Measurements from ENCODE around the gene GPX8.

The GPX8 gene

GRCh38 chr5:55180016-55180415 is 20.0 kb downstream of the GPX8 start:
- H3K9me2 ChIP-seq (replicated peaks; ENCODE audit: control insufficient read depth, low read length), result no peaks in the 10 kb centered on the region
- no peaks in the 10 kb centered on the region for H3K9me3 ChIP-seq (ENCODE audit: control insufficient read depth, insufficient read depth, low read length)
- no peak overlapping the region for H3K4me2 ChIP-seq (ENCODE audit: low read length)
- peaks cover 54% of the 10 kb centered on the region for H3K27me3 ChIP-seq (ENCODE audit: control insufficient read depth, low read length)
- H3K4me1 ChIP-seq (ENCODE audit: control insufficient read depth, low read length), result peaks cover 15% of the 10 kb centered on the region
- H3K4me3 ChIP-seq (ENCODE audit: low read length), result no peak overlapping the region
- TF ChIP-seq EZH2phosphoT487 (IDR thresholded peaks at IDR 0.05; ENCODE audit: borderline replicate concordance, low read length) (no peak), CTCF (IDR thresholded peaks at IDR 0.05; ENCODE audit: low read depth, low read length, poor library complexity, severe bottlenecking) (no peak)
- no peak overlapping the region for H3K27ac ChIP-seq (ENCODE audit: low read depth, low read length)
- no peaks in the 10 kb centered on the region for H3F3A ChIP-seq (ENCODE audit: control insufficient read depth, insufficient read depth)
- no peaks in the 10 kb centered on the region for H3K79me2 ChIP-seq (ENCODE audit: control insufficient read depth, low read length)
- H4K20me1 ChIP-seq (ENCODE audit: control insufficient read depth, insufficient read depth, low read depth, low read length), result no peaks in the 10 kb centered on the region
- H3K36me3 ChIP-seq (ENCODE audit: control insufficient read depth, low read length), result no peaks in the 10 kb centered on the region

- no peaks in the 10 kb centered on the region for H3K4me1 ChIP-seq (ENCODE audit: control insufficient read depth, low read length)
- no peaks in the 10 kb centered on the region for H3K9me2 ChIP-seq (replicated peaks; ENCODE audit: control insufficient read depth, low read length)
- TF ChIP-seq CTCF (IDR thresholded peaks at IDR 0.05; ENCODE audit: low read depth, low read length, poor library complexity, severe bottlenecking) (peak; percentile 43), EZH2phosphoT487 (IDR thresholded peaks at IDR 0.05; ENCODE audit: borderline replicate concordance, low read length) (no peak)
- no peaks in the 10 kb centered on the region for H3K9me3 ChIP-seq (ENCODE audit: control insufficient read depth, insufficient read depth, low read length)
- H4K20me1 ChIP-seq (ENCODE audit: control insufficient read depth, insufficient read depth, low read depth, low read length), result no peaks in the 10 kb centered on the region
- H3K4me2 ChIP-seq (ENCODE audit: low read length), result no peak overlapping the region
- peaks cover 26% of the 10 kb centered on the region for H3K27me3 ChIP-seq (ENCODE audit: control insufficient read depth, low read length)
- H3K4me3 ChIP-seq (ENCODE audit: low read length), result no peak overlapping the region
- no peaks in the 10 kb centered on the region for H3F3A ChIP-seq (ENCODE audit: control insufficient read depth, insufficient read depth)
- no peak overlapping the region for H3K27ac ChIP-seq (ENCODE audit: low read depth, low read length)
- H3K79me2 ChIP-seq (ENCODE audit: control insufficient read depth, low read length), result no peaks in the 10 kb centered on the region
- no peaks in the 10 kb centered on the region for H3K36me3 ChIP-seq (ENCODE audit: control insufficient read depth, low read length)
These were observed 27.4 kb downstream of the GPX8 start for GRCh38 chr5:55187370-55187769.

GRCh38 chr5:55188656-55189540 is 28.9 kb downstream of the GPX8 start:
- H3K9me2 ChIP-seq (replicated peaks; ENCODE audit: control insufficient read depth, low read length), result no peaks in the 10 kb centered on the region
- H3K27ac ChIP-seq (ENCODE audit: low read depth, low read length), result no peak overlapping the region
- H3F3A ChIP-seq (ENCODE audit: control insufficient read depth, insufficient read depth), result no peaks in the 10 kb centered on the region
- H3K9me3 ChIP-seq (ENCODE audit: control insufficient read depth, insufficient read depth, low read length), result no peaks in the 10 kb centered on the region
- no peak overlapping the region for H3K4me2 ChIP-seq (ENCODE audit: low read length)
- H3K4me3 ChIP-seq (ENCODE audit: low read length), result no peak overlapping the region
- no peak for TF ChIP-seq EZH2phosphoT487 (IDR thresholded peaks at IDR 0.05; ENCODE audit: borderline replicate concordance, low read length)
- TF ChIP-seq CTCF (IDR thresholded peaks at IDR 0.05; ENCODE audit: low read depth, low read length, poor library complexity, severe bottlenecking), result no peak
- no peaks in the 10 kb centered on the region for H3K79me2 ChIP-seq (ENCODE audit: control insufficient read depth, low read length)
- H3K36me3 ChIP-seq (ENCODE audit: control insufficient read depth, low read length), result no peaks in the 10 kb centered on the region
- H4K20me1 ChIP-seq (ENCODE audit: control insufficient read depth, insufficient read depth, low read depth, low read length), result no peaks in the 10 kb centered on the region
- H3K4me1 ChIP-seq (ENCODE audit: control insufficient read depth, low read length), result no peaks in the 10 kb centered on the region
- peaks cover 30% of the 10 kb centered on the region for H3K27me3 ChIP-seq (ENCODE audit: control insufficient read depth, low read length)
